Measurements from ENCODE around the gene AMOTL1.

Gene AMOTL1

DNA sequence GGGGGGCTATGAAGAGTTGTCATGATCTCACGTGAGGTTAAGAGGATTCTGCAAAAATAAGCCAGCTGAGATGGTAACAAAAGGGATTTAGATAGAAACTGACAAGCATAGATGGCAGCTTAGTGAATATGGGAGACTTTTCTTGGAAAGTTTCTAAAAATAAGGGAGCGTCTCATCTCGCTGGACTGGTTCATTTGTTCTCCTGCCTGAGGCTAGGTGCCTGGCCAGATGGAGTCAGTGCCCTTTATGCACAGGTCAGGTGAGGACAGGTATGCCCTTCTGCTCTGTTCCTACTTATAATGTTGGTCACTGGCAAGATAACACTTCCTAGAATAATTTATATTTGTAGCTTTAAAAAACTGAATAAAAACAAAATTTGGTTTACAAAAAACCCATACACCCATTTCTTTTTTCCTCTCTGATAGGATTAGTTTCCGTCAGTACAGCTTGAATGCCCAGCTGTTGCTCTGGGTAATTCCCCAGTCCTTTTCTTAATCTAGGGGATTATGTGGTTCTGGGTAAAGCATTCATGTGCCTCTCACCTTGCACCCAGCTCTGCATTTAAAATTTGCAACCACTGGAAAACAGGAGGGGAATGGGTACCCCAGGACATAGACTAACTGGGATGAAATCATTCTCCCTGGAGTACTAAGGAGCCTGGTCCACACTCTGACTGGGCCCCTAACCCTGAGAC is 90.0 kb downstream of the AMOTL1 start:
- DNase-seq: no peak

DNA sequence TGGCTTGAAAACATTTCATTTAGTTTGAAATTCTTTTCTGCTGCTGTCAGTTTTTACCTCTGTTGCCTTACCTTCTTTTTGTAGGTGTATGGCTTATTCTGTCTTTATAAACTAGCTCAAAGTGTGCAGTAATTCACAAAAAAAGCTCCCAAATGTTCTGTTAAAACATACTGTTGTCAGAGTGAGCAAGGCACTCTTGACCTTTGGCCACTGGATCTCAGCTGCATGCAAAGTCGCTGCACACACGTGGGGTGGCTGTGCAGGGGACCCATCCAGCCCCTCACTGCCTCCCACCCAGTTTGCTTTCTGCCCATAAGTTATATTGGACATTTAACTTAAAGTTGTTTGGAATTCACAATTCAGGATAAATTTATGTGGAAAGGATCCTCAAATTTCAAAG is 92.2 kb downstream of the AMOTL1 start:
- DNase-seq: no peak

DNA sequence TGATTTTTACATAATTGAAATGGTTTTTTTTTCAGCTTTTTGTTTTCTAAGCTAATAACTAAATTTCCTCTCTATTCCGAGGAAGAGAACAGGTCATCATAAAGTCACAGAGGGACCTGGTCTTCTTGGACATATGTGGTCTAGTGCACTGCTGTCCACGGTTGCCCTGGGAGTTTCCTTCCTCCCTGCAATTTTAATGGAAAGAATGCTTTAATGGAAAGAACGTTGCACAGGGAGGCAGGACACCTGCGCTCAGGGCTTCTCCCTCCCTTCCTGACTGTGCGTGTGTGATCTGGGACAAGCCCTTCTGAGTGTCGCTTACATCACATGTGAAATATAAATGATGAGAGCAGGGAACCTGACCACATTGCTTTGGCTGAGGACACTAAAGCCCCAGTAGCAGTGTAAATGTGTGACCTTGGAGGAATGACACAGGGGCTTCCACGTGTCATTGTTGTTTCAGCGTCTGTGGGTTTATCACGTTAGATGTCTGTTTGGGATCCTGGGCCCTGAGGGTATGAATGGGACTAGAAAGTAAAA is 93.2 kb downstream of the AMOTL1 start:
- DNase-seq: no peak

DNA sequence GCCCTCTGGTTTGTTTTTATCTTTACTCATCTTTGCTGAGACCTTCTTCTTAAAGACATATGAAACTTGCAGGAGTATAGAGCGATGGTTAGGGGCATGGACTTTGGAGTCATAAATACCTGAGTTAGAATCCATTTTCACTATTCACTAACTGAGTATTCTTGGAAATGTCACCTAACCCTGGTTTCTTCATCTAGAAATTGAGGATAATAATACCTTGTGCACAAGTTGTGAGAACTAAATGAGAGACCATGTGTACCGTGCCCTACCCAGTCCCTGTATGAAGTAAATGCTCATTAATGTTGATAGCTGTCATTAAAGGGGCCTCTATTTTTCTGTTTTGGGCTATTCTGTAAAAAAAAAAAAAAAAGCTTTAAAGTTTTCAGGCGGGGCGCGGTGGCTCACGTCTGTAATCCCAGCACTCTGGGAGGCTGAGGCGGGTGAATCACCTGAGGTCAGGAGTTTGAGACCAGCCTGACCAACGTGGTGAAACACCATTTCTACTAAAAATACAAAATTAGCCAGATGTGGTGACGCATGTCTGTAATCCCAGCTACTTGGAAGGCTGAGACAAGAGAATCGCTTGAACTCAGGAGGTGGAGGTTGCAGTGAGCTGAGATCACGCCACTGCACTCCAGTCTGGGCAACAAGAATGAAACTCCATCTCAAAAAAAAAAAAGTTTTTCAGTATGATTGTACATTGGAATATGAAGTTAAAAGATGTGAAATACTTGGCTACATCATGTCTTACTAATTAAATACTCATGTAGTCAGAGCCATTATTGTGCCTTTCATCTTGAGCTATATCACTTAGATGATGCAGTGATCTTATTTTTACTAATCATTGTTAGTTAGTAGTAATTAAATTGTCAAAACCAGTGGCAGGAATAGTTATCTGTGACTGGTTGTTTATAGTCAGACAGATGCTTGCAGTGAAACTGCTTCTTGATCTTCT is 95.0 kb downstream of the AMOTL1 start:
- DNase-seq: no peak

DNA sequence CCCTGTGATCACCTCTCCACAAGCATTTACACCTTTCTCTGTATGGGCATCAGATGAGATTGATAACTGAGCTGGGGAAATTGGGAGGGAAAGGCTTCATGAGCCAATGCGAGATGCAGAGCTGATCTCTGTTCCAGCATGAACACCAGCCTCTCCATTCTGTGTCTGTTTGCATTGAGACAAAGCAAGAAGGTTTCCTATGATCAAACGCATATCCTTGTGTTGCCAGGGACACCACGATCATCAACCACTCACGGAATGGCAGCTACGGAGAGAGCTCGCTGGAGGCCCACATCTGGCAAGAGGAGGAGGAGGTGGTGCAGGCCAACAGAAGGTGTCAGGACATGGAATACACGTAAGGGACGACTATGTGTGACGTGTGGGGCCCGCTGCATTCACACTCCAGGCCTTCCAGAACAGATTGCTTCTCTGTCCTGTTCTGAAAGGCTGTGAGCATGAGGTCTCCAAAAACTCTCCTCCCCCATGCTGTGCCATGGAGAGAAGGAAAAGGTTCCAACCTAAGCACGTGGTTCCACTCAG is 96.4 kb downstream of the AMOTL1 start:
- DNase-seq: no peak

DNA sequence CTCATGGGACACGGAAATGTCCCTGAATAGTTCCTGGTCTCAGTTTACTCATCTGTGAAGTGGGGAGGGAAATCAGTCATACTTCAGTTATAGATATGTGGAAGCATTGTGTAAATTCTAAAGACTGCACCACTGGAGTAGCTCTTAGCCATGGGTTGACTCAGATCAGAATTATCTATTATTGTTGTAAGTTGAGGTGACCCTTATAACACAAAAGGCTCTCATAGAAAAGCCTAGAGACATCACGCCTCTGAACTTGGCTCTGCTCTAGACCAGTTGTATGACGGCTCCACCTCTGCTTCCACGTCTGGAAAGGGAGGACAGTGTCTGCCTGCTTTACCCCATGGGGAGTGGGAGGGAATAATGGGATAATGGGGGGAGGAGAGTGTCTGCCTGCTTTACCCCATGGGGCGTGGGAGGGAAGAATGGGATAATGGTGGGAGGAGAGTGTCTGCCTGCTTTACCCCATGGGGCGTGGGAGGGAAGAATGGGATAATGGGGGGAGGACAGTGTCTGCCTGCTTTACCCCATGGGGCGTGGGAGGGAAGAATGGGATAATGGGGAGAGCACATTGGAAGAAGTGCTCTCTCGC is 98.2 kb downstream of the AMOTL1 start:
- no peak for DNase-seq

DNA sequence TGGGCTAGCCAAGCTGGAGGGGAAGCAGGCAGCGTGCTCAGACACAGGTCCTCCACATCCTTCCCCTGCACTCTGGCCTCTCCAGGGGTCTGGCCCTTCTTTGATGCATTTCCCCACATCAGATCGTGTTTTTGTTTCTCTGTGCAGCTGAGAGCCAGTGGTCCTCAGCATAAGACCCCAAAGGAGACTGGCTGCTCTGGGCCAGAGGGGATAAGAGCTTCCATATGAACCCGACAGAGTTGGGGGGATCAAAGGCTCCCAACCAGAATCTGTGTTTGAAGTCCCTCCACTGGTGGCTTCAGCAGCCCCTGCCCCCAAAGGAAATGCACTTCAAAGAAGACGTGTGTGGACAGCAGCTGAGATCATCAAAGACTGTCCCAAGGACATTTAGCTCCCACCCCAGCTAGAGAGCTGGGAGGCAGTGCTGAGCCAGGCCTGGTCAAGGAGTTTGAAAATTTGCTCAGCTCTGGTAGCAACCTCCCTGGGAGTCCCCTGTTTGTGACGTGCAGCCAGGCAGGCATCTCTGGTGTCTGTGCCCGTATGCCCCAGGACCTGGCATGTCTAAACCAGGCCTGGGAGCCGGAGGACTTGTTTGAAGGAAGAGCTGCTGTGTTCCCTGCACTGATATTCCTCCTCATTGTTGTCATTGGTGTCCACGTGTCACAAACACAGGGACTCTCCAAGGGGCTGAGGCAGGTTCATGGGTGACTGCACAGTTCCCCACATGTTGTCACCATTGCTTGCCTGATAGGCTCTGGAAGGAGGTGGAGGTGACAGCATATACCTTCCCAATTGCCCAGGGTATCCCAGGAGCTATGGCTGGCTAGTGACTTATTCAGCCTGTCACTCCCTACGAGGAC is 99.0 kb downstream of the AMOTL1 start:
- DNase-seq: no peak

DNA sequence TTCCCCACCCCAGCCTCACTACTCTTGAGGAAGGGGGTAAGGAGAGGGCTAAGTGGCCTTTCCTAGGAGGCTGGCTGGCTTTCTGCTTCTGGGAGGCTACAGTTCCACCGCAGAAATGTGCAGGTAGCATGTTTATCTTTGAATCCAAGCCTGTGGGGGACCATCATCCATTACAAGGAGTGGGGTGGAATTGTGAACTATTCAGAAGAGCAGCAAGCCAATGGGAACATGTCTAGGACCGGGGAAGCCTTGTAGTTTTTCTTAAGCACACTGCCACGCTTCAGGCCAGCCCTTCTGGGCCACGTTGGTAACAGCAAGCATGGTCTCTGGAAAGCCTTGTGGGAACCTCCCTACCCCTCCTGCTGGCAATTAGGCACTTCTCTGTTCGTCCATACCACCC is 100.3 kb downstream of the AMOTL1 start:
- no peak for DNase-seq

DNA sequence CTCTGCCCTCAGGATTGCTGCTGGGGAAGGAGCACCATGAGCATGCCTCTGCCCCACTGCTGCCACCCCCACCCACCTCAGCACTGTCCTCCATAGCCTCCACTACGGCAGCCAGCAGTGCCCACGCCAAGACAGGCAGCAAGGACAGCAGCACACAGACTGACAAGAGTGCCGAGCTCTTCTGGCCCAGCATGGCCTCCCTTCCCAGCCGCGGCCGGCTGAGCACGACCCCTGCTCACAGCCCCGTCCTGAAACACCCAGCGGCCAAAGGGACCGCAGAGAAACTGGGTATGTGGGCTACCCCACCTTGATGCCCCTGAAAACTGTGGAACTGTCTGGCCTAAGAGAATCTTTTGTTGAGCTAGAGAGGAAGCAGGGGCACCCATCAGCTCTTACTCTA is 101.0 kb downstream of the AMOTL1 start:
- DNase-seq: no peak

DNA sequence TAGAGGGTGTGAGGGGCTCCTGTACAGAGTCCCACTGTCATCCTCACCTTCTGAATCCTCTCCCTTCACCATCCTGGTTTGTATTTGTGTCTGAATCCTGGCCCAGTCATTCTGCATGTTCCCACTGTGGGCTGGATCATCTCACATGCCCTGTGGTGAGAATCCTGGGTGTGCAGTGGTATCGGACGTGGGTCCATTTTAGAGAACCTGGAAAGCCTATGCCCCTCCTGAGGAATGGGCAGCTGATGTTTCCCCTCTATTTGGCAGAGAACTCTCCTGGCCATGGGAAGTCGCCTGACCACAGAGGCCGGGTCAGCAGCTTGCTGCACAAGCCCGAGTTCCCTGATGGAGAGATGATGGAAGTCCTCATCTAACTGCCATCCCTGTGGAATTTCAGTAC is 102.3 kb downstream of the AMOTL1 start:
- DNase-seq: no peak

DNA sequence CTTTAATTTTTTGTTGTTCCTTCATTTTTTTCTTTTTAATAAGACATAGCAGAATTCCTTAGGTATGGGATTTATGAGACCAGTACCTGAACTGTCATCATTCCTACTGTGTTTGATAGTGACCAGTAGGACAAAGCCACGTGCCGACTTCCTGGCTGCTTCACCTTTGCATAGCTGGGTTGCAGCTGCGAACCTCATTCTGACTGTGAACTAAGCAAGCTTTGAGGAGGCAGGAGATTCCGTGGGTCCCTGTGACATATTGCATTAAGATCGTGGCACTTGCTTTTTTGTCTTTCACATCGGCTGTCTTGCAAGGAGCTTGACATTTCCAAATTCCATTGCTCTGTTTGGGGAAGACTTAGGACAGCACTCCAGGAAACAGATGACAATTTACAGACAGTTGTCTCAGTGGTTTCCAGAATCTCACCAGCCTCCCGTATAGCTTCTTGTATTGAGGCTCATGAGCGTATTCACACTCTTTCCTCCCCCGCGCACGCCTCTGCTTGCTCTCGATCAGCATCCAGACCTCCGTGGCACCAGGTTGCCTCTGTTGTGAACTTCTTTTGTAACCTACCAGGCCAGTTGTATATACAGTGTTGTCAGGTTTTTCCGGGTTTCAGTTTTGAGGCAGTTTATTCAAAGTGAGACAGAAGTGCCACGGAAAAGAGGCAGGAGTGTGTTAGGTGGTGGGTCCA is 103.5 kb downstream of the AMOTL1 start:
- no peak for DNase-seq

DNA sequence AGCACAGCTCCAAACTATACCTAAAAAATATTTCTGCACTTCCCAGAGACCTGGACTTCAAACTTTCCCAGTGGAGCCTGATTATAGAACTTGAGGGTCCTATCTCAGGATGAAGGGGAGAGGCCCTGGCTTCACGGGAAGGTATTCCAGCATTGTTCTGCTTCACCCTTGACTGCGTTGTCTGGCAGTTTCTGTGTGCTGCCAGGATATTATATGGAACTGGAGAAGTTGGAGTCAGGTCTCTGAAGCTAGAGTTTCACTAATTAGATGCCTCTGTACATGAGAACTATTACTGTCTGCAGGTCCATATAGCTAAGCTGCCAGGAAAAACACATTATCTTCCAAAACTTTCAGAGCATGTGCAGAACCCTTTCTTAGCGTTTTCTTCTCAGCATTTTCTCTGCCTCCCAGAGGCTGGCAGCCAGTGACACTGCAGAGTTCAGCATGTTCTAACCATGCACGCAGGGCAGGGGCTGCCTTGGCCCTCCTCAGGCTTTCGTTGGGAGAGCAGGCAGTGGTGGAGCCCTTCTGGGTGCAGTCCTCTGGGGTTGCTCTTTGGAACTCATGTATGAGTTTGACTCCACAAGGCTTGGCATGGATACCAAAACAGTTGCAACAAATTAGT is 105.9 kb downstream of the AMOTL1 start:
- DNase-seq: no peak

DNA sequence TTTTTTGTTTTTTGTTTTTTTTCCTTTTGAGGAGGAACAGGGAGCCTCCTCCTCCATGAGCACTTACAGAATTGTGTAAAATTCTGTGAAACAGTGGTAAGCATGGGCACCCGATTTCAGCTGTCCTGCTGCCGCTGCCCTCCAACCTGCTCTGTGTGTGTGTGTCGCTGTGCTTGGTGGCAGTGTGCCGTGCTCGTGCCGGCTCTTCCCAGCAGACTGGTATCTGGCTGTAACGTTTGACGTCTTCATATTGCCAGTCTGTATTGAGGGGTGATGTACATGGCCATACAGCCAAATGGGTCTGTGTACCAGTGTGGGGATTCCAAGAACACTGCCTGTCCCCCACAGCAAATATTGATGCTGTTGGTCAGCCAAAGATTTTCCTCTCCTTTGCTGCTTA is 108.1 kb downstream of the AMOTL1 start:
- DNase-seq: no peak

DNA sequence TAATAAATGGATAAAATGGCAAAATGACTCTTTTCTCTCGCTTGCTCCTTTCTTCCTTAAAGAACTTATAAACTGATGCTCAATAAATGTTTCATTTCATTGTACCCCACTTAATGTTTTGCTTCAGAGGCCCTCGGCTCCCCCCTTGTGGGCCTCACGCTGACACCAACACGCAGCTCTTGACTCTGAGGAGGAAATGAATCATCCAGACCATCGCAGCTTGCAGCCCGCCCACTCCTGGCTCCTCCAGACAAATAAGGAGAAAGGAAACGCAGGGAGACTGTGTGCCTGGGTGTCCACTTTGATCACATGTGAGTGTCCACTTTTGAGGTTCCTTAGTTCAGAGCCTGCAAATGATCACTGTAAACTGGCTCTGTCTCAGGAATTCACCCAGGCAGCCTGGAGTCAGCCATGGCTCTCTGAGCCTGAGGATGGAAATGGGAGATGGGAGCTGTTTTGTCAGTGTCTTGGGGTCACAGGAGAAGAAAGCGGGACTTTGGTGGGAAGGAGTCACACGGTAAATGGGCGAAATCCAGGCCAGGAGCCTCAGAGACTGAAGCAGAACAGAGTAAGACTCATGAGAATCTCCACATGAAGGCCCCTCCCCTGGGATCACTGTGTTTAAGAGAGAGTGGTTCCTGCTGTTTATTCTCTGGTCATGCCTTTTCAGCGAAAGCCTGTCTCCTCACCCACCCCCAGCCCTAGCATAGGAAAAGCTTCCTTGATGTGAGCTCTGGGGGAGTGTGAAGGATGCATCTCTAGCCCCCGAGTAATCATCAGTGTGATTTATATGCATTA is 108.7 kb downstream of the AMOTL1 start:
- no peak for DNase-seq

DNA sequence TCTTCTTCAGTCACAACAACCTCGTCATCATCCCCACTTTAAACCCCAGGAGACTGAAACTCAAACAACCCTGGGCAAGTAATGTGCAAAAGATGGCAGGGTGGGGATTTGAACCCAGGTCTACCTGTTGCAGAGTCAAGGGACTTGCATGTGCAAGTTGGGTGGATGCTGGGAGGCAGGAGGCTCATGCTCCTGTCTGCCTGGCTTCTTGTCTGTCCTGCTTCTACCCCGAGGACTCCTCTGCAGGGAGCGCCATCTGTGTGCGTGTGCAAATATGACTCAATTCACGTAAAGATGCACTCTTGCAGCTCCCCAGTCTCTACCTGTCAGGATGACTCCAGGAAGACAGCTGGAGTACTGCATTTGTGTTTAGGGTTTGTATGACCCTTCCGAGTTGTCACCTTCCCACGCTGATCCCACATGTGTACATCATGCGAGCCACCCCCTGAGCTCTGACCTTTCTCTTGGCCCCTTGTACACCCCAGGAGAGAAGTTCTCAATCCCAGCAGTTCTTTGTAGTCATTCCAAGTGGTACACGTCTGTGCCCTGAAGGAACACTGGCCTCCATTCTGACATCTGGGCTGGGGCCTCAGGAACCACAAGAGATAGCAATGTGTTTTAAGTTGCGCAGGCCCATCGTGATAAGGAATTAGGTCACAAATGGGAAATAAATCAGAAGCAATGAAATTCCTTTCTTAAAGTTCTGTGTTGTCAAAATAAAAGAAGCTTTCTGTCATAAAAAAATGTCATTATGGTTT is 109.5 kb downstream of the AMOTL1 start:
- no peak for DNase-seq

DNA sequence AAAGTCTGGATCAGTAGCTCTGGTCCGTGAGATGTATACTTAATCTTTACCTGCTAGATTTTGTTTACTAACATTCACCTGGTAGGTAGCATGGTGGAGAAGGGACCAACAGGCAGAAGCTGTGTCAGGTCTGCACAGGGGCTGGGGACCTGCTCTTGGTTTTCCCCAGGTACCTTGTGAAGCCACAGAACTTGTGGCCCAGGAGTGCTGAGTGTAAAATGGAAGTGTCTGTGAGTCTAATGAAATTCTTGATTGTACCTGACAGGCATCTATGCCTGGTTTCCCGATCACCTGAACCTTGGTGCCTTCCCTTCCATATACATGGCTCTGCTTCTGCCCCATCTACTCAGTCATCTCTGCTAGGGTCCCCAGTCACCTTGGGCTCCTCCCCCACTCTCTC is 110.8 kb downstream of the AMOTL1 start:
- no peak for DNase-seq

DNA sequence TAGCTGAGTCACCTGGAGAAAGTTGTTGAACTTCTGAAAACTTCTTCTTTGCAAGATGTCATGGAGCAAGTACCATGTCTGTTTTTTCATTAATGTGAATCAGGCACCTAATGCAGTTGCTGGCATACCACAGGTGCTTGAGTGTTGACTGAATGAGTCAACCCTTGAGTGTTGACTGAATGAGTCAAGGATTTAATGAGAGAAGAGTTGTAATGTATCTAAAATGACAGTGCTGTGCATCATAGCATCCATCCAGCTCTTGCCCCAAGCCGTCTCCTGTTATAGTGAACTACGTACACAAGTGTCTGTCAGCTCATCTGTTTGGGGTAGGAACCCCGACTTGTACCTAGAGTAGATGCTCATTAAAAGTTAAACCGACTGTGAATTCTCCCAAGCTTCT is 112.1 kb downstream of the AMOTL1 start:
- DNase-seq: no peak

DNA sequence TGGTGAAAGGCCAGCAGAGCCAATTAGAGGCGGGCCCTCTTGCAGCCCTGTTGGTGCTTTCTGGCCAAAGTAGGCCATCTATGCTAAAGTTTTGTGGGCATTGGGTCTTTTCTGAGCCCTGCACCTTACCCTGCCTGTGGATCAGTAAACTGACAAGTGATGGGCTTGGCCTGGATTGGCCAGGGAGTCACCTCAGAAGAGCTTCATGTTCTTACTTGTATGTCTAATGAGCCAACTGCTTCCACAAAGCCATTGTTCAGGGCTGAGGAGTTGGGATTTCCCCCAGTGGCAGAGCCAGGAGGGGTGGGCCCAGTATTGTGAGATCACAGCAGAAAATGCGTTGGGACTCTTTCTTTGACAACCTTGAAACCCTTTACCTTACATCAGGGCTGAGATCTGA is 114.8 kb downstream of the AMOTL1 start:
- no peak for DNase-seq

DNA sequence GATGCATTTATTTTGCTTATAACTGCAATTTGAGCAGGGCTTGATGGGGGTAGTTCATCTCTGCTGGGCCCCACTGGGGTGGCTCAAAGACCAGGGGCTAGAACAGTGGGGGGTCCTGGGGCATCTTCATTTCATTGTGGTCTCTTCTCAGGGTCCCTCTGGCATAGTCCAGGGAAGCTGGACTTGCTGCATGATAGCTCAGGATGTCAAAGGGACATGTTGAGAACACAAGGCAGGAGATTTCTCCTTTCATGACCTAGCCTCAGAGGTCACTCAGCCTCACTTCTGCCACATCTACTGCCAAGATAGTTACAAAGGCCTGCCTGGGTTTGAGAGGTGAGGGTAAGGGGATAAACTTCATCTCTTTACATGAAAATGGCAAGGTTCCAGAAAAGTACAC is 115.7 kb downstream of the AMOTL1 start:
- no peak for DNase-seq

DNA sequence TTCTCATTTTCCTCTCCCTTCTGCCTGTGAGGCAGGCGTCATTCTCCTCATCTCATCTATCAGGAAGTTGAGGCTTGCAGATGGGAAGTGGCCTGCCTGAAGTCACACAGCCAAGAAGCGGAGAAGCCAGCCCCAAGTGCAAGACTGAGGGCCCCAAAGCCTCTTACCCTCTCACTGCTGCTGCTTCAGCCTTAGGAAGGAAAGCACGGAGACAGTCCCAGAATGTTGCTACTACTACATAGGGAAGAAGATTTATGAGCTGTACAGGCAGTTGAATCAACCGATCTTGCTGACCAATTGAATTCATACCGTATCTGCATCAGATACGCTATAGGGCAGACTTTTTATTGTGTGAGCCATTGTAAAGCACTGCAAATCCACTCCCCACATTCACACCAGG is 116.2 kb downstream of the AMOTL1 start:
- no peak for DNase-seq
